Measurements from ENCODE around the gene FARP2.

DNA sequence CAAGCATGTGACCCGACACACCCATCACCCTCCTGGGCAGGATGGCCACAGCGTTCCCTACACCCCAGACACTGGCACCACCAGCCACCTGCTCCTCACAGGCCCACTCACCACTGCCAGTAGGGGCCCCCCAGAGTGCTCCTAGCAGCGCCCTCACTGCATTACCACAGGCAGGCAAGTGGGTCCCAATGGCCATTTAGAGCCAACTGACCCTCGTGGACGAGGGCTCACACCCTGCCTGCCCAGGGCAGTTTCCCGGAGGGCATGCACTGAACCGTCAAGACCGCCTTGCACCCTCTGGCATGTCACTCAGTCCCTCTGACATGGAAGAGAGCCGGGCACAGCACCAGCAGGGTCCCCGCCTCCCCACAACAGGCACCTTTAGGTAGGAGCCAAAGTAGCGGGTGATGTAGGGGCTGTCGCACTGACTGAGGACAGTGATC is 145.0 kb downstream of the FARP2 start:
- TF ChIP-seq, protein P1, sequence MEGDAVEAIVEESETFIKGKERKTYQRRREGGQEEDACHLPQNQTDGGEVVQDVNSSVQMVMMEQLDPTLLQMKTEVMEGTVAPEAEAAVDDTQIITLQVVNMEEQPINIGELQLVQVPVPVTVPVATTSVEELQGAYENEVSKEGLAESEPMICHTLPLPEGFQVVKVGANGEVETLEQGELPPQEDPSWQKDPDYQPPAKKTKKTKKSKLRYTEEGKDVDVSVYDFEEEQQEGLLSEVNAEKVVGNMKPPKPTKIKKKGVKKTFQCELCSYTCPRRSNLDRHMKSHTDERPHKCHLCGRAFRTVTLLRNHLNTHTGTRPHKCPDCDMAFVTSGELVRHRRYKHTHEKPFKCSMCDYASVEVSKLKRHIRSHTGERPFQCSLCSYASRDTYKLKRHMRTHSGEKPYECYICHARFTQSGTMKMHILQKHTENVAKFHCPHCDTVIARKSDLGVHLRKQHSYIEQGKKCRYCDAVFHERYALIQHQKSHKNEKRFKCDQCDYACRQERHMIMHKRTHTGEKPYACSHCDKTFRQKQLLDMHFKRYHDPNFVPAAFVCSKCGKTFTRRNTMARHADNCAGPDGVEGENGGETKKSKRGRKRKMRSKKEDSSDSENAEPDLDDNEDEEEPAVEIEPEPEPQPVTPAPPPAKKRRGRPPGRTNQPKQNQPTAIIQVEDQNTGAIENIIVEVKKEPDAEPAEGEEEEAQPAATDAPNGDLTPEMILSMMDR (IDR thresholded peaks at IDR 0.05 in 4 of 5, conservative IDR thresholded peaks at IDR 0.05 in 1 of 5), result no peak
- TF ChIP-seq POLR2A (IDR thresholded peaks at IDR 0.05), result no peak

All from gastrocnemius medialis (tissue), 4 donors.